ENCODE results near the gene PLCB1. TPM values are rescaled to one million over a fixed set of nuclear protein-coding genes. Genes with fewer than 3 reads are reported as not detected.

PLCB1 gene
- total RNA-seq, 2 experiments from 2014 or later, result 3.1 to 3.6 TPM

DNA sequence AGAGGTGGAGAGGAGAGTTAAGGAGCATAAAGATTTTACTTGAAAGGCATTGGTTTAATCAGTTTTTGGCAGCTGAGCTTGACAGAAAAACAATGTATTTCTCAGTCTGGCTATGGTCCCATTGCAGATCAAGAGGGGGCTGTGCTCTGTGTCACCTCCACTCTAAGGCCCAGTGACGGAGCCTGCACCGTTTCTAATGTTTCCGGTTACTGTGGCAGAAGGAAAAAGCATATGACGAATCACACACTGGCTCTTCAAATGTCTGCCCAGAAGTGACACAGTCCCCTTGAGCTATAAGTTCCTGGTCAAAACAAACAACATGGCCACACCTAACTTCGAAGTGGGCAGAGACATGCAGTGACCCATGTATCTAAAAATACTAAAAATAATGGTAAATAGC, 372.0 kb downstream of the PLCB1 start:
- POLR2A ChIA-PET, result no interaction called here
- H3K4me1 Mint-ChIP-seq (ENCODE audit: low read depth), result no peaks in the 10 kb centered on the region
- TF ChIP-seq, protein P1, sequence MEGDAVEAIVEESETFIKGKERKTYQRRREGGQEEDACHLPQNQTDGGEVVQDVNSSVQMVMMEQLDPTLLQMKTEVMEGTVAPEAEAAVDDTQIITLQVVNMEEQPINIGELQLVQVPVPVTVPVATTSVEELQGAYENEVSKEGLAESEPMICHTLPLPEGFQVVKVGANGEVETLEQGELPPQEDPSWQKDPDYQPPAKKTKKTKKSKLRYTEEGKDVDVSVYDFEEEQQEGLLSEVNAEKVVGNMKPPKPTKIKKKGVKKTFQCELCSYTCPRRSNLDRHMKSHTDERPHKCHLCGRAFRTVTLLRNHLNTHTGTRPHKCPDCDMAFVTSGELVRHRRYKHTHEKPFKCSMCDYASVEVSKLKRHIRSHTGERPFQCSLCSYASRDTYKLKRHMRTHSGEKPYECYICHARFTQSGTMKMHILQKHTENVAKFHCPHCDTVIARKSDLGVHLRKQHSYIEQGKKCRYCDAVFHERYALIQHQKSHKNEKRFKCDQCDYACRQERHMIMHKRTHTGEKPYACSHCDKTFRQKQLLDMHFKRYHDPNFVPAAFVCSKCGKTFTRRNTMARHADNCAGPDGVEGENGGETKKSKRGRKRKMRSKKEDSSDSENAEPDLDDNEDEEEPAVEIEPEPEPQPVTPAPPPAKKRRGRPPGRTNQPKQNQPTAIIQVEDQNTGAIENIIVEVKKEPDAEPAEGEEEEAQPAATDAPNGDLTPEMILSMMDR (IDR thresholded peaks at IDR 0.05), result no peak
- no peak overlapping the region for H3K4me3 Mint-ChIP-seq
- ATAC-seq, result no peak
- H3K9me3 Mint-ChIP-seq, result no peaks in the 10 kb centered on the region
- H3K36me3 Mint-ChIP-seq (ENCODE audit: low read depth), result no peaks in the 10 kb centered on the region
- intact Hi-C loops (cut with micrococcal nuclease), result no loop called here
- H3K27ac Mint-ChIP-seq, result no peak overlapping the region
- CTCF ChIA-PET, result no interaction called here
- DNase-seq, result no peak
- H3K27me3 Mint-ChIP-seq, result no peaks in the 10 kb centered on the region

DNA sequence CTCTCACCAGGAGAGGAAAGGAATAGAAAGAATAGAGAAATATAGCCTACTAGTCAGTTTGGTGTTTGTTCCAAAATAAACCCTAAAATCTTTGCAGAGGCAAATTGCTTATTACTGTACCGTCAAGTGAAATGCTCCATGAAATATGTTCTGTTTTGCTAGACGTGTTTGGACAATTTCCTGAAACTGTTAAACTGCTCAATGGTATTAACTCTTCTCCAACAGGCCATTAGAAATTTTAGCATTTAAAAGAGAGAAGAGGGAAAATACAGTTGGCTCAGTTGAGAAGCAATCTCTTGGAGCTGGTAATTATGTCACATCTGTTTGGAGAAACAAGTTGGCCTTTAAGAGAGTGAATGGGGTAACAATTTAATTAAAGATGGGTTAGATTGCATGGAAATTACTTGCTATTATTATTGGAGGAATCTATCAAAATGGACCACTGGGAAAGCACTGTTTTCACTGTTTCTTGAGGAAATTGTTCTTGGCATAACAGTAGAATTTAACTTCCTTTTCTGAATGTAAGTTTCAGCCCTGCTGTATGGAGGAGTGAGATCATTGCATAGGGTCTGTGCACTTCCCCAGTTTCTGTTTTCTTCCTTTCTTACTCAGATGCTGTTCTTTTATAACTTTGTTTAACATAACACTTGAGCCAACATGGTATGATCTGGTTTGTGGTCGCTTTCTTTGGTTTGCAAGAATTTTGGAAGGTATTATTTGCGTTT, 373.6 kb downstream of the PLCB1 start:
- Mint-ChIP-seq H3K9me3 (no peaks in the 10 kb centered on the region), H3K27ac (no peak overlapping the region), H3K27me3 (no peaks in the 10 kb centered on the region), H3K4me1 (ENCODE audit: low read depth) (no peaks in the 10 kb centered on the region), H3K36me3 (ENCODE audit: low read depth) (no peaks in the 10 kb centered on the region), H3K4me3 (no peak overlapping the region)
- intact Hi-C loops (cut with micrococcal nuclease), result no loop called here
- TF ChIP-seq, protein P1 (IDR thresholded peaks at IDR 0.05), result no peak
- ATAC-seq (no peak), DNase-seq (no peak)
- ChIA-PET POLR2A (no interaction called here), CTCF (no interaction called here)

DNA sequence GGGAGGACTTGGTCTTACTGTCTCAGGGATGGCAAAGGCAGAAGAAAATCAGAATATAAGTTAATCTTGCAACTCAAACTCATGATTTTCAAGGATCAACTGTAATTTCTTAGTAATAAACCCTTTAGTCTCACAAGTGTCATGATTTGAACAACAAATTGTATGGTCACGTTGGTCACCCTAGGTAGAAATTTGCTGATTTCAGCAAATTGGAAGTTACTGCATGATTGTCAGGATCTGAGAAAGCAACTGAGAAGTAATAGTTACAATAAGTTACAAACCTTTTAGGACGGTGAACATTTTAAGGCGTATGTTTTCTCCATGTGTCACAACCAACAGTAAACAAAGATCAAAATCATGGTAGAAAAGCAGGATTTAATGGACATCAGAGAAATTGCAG, 375.2 kb downstream of the PLCB1 start:
- CTCF ChIA-PET, result no interaction called here
- intact Hi-C loops (cut with micrococcal nuclease), result no loop called here

DNA sequence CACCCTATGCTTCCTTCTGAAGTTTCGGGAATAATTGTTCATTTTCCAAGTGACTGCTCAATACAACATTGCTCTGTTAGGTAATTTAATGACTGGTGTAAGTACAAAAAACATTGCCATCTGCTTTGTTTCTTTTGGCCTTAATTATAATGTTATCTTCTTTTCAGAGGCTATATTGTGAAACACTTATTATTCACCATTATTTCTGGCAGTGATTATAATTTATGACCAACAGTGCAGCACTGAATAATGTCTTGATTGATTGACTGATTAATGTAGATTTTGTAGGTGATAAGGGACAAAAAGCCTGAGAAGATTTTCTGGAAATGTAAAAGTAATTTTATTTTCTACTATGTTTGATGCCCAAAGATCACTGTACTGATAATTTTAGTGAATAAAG, 377.7 kb downstream of the PLCB1 start:
- TF ChIP-seq, protein P1 (IDR thresholded peaks at IDR 0.05), result no peak

More for the DNA sequence above, 375.2 kb downstream of the PLCB1 start:
- Mint-ChIP-seq H3K4me1 (ENCODE audit: low read depth) (no peaks in the 10 kb centered on the region), H3K9me3 (no peaks in the 10 kb centered on the region), H3K36me3 (ENCODE audit: low read depth) (no peaks in the 10 kb centered on the region), H3K4me3 (no peak overlapping the region), H3K27me3 (no peaks in the 10 kb centered on the region), H3K27ac (no peak overlapping the region)
- TF ChIP-seq, protein P1 (IDR thresholded peaks at IDR 0.05), result no peak
- no peak for ATAC-seq
- no peak for DNase-seq
- POLR2A ChIA-PET, result no interaction called here

DNA sequence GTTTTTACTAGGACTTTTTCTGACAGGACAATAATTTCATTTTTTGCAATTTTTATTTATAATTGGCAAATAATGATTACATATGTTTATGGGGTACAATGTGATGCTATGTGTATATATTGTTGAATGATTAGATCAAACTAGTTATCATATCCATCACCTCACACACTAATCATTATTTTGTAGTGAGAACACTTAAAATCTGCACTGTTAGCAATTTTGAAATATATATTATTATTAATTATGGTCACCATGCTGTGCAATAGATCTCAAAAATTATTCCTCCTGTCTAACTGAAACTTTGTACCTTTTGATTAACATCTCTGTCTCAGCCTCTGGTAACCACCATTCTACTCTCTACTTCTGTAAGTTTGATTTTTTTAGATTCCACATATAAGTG, 378.7 kb downstream of the PLCB1 start:
- Mint-ChIP-seq H3K27ac (no peak overlapping the region), H3K4me1 (ENCODE audit: low read depth) (no peaks in the 10 kb centered on the region), H3K4me3 (no peak overlapping the region), H3K27me3 (no peaks in the 10 kb centered on the region), H3K9me3 (no peaks in the 10 kb centered on the region), H3K36me3 (ENCODE audit: low read depth) (no peaks in the 10 kb centered on the region)
- POLR2A ChIA-PET, result no interaction called here
- TF ChIP-seq, protein P1 (IDR thresholded peaks at IDR 0.05), result no peak
- CTCF ChIA-PET, result no interaction called here
- ATAC-seq (no peak), DNase-seq (no peak)
- intact Hi-C loops (cut with micrococcal nuclease), result no loop called here

More for the DNA sequence above, 377.7 kb downstream of the PLCB1 start:
- POLR2A ChIA-PET, result no interaction called here
- ATAC-seq (no peak), DNase-seq (no peak)
- H3K27me3 Mint-ChIP-seq, result no peaks in the 10 kb centered on the region
- no peak overlapping the region for H3K27ac Mint-ChIP-seq
- no peaks in the 10 kb centered on the region for H3K4me1 Mint-ChIP-seq (ENCODE audit: low read depth)
- H3K9me3 Mint-ChIP-seq, result no peaks in the 10 kb centered on the region
- intact Hi-C loops (cut with micrococcal nuclease), result no loop called here
- CTCF ChIA-PET, result no interaction called here
- no peak overlapping the region for H3K4me3 Mint-ChIP-seq
- H3K36me3 Mint-ChIP-seq (ENCODE audit: low read depth), result no peaks in the 10 kb centered on the region
